HL-60 (cell line): ENCODE results near the gene RNF111.

ENCODE experiments used
- GABPA ChIP-seq: IDR thresholded peaks from 2 replicates; pipeline ENCODE4 v1.6.1; 2012; ENCODE audit warnings: low read depth
- TF ChIP-seq, protein P1 (sequence below): IDR thresholded peaks from one replicate; pipeline ENCODE4 v1.5.1; 2011; ENCODE audit warnings: low read length, control low read depth, inconsistent platforms; ENCODE audit not compliant: insufficient read depth
- TF ChIP-seq, protein P2 (sequence below): IDR thresholded peaks from 2 replicates; pipeline ENCODE4 v1.6.1; 2012; ENCODE audit warnings: low read depth; ENCODE audit not compliant: insufficient replicate concordance

DNA sequence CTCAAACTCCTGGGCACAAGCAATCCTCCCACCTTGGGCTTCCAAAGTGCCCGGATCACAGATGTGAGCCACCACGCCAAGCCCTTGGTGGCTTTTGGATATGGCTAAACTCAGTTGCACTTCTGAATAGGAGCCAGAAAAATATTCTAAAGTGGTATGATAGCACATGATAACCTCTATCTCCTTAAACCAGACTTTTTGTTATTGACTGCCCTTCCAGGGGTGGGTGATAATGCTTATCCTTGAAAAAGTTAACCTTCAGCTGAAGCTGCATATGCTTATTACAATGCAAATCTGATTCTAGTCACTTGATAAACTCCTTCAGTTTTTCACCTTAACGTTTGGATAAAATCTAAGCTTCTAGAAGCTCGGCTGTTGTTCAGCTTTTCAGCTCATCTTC lies 123.8 kb downstream of the RNF111 start:
- TF ChIP-seq, protein P1, sequence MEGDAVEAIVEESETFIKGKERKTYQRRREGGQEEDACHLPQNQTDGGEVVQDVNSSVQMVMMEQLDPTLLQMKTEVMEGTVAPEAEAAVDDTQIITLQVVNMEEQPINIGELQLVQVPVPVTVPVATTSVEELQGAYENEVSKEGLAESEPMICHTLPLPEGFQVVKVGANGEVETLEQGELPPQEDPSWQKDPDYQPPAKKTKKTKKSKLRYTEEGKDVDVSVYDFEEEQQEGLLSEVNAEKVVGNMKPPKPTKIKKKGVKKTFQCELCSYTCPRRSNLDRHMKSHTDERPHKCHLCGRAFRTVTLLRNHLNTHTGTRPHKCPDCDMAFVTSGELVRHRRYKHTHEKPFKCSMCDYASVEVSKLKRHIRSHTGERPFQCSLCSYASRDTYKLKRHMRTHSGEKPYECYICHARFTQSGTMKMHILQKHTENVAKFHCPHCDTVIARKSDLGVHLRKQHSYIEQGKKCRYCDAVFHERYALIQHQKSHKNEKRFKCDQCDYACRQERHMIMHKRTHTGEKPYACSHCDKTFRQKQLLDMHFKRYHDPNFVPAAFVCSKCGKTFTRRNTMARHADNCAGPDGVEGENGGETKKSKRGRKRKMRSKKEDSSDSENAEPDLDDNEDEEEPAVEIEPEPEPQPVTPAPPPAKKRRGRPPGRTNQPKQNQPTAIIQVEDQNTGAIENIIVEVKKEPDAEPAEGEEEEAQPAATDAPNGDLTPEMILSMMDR = no peak
- TF ChIP-seq, protein P2, sequence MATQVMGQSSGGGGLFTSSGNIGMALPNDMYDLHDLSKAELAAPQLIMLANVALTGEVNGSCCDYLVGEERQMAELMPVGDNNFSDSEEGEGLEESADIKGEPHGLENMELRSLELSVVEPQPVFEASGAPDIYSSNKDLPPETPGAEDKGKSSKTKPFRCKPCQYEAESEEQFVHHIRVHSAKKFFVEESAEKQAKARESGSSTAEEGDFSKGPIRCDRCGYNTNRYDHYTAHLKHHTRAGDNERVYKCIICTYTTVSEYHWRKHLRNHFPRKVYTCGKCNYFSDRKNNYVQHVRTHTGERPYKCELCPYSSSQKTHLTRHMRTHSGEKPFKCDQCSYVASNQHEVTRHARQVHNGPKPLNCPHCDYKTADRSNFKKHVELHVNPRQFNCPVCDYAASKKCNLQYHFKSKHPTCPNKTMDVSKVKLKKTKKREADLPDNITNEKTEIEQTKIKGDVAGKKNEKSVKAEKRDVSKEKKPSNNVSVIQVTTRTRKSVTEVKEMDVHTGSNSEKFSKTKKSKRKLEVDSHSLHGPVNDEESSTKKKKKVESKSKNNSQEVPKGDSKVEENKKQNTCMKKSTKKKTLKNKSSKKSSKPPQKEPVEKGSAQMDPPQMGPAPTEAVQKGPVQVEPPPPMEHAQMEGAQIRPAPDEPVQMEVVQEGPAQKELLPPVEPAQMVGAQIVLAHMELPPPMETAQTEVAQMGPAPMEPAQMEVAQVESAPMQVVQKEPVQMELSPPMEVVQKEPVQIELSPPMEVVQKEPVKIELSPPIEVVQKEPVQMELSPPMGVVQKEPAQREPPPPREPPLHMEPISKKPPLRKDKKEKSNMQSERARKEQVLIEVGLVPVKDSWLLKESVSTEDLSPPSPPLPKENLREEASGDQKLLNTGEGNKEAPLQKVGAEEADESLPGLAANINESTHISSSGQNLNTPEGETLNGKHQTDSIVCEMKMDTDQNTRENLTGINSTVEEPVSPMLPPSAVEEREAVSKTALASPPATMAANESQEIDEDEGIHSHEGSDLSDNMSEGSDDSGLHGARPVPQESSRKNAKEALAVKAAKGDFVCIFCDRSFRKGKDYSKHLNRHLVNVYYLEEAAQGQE = no peak
- no peak for TF ChIP-seq GABPA
